ENCODE data around the gene MARCHF10.
"Not testable (repeated sequence)": the region's sequence is repeated elsewhere in the genome, so short reads cannot be mapped to it uniquely, and the experiment has no call there.

MARCHF10 gene

GRCh38 chr17:62698459-62698858 lies 109.7 kb downstream of the MARCHF10 start:
- not testable (repeated sequence) for DNase-seq (ENCODE audit: low read depth, low spot score)

GRCh38 chr17:62696726-62697490 lies 111.2 kb downstream of the MARCHF10 start:
- no peak for DNase-seq (ENCODE audit: low read depth, low spot score)

- no peak for DNase-seq (ENCODE audit: low read depth, low spot score)
These were observed 111.9 kb downstream of the MARCHF10 start for GRCh38 chr17:62696256-62696655.

GRCh38 chr17:62695093-62695738 lies 112.9 kb downstream of the MARCHF10 start:
- DNase-seq (ENCODE audit: low read depth, low spot score), result not testable (repeated sequence)

- no peak for DNase-seq (ENCODE audit: low read depth, low spot score)
These were observed 114.3 kb downstream of the MARCHF10 start for GRCh38 chr17:62693616-62694409.

- DNase-seq (ENCODE audit: low read depth, low spot score), result no peak
These were observed 115.2 kb downstream of the MARCHF10 start for GRCh38 chr17:62692721-62693431.

GRCh38 chr17:62692159-62692651 lies 115.9 kb downstream of the MARCHF10 start:
- no peak for DNase-seq (ENCODE audit: low read depth, low spot score)

- not testable (repeated sequence) for DNase-seq (ENCODE audit: low read depth, low spot score)
These were observed 116.6 kb downstream of the MARCHF10 start for GRCh38 chr17:62691589-62691915.

- DNase-seq (ENCODE audit: low read depth, low spot score), result no peak
These were observed 117.8 kb downstream of the MARCHF10 start for GRCh38 chr17:62690168-62690897.

- no peak for DNase-seq (ENCODE audit: low read depth, low spot score)
These were observed 118.5 kb downstream of the MARCHF10 start for GRCh38 chr17:62689441-62690167.

- no peak for DNase-seq (ENCODE audit: low read depth, low spot score)
These were observed 119.5 kb downstream of the MARCHF10 start for GRCh38 chr17:62688398-62689160.

GRCh38 chr17:62687997-62688396 lies 120.1 kb downstream of the MARCHF10 start:
- DNase-seq (ENCODE audit: low read depth, low spot score), result no peak

- DNase-seq (ENCODE audit: low read depth, low spot score), result no peak
These were observed 123.9 kb downstream of the MARCHF10 start for GRCh38 chr17:62684179-62684578.

GRCh38 chr17:62681939-62682381 lies 126.2 kb downstream of the MARCHF10 start:
- no peak for DNase-seq (ENCODE audit: low read depth, low spot score)

- no peak for DNase-seq (ENCODE audit: low read depth, low spot score)
These were observed 126.8 kb downstream of the MARCHF10 start for GRCh38 chr17:62681061-62681938.

GRCh38 chr17:62680541-62681052 lies 127.5 kb downstream of the MARCHF10 start:
- no peak for DNase-seq (ENCODE audit: low read depth, low spot score)

- no peak for DNase-seq (ENCODE audit: low read depth, low spot score)
These were observed 128.2 kb downstream of the MARCHF10 start for GRCh38 chr17:62679866-62680377.

Measured in smooth muscle cell of the brain vasculature (primary cell).